Ovary (tissue), 3 donors: ENCODE measurements around the gene QSER1.

Source experiments
- CTCF ChIP-seq, 3 donors: fragments of 450-650 bp in 2 of 3; fragments of 200-600 bp in 1 of 3; IDR thresholded peaks; one replicate each; pipeline versions ENCODE4 v1.5.1 to v1.8.0; 2016 to 2022; ENCODE audit warnings: antibody characterized with exemption in 3 of 3, mild to moderate bottlenecking in 1 of 3
- EP300 ChIP-seq: sonication (generic); formaldehyde crosslinking; IDR thresholded peaks from one replicate; pipeline ENCODE4 v1.6.1; 2017; ENCODE audit warnings: antibody characterized with exemption
- donor health status: DM: no; HTN: no; CAD: no.

GRCh38 chr11:32883421-32883820 lies 9.2 kb upstream of the QSER1 start:
- TF ChIP-seq CTCF (IDR thresholded peaks at IDR 0.05) (no peak), EP300 (no peak)
